Coronary artery (tissue), 2 donors: ENCODE data around the gene LRRC63.
"Not testable (repeated sequence)": the region's sequence is repeated elsewhere in the genome, so short reads cannot be mapped to it uniquely, and the experiment has no call there.

Experiments
- DNase-seq: peaks from one replicate; pipeline ENCODE4 v3.0.0-alpha.2; 2017; ENCODE audit warnings: low spot score
- H3K27ac ChIP-seq, 2 donors: fragments of 200-600 bp; sonication (generic); one replicate each; pipeline ENCODE4 v1.5.1; 2016 to 2019
- H3K4me3 ChIP-seq: fragments of 200-600 bp; sonication (generic); 2 replicates; pipeline ENCODE4 v1.5.1; 2016; ENCODE audit warnings: mild to moderate bottlenecking, moderate library complexity
- CTCF ChIP-seq: fragments of 200-600 bp; sonication (generic); IDR thresholded peaks from one replicate; pipeline ENCODE4 v1.5.1; 2019; ENCODE audit warnings: antibody characterized with exemption

LRRC63 gene

GRCh38 chr13:46207828-46208227 is 3.9 kb upstream of the LRRC63 start:
- Histone ChIP-seq H3K4me3 (no peak overlapping the region), H3K27ac (no peak overlapping the region)
- TF ChIP-seq CTCF = no peak
- DNase-seq = no peak

GRCh38 chr13:46210362-46211083 is 1.2 kb upstream of the LRRC63 start:
- Histone ChIP-seq H3K4me3 (peak overlapping the region; percentile 71), H3K27ac (no peak overlapping the region)
- no peak for DNase-seq
- TF ChIP-seq CTCF = no peak

GRCh38 chr13:46211116-46211482 is 629 bp upstream of the LRRC63 start:
- TF ChIP-seq CTCF = no peak
- no peak for DNase-seq
- Histone ChIP-seq H3K4me3 (peak overlapping the region; percentile 71), H3K27ac (no peak overlapping the region)

GRCh38 chr13:46213242-46213641 is 1.5 kb downstream of the LRRC63 start:
- Histone ChIP-seq H3K4me3 (no peak overlapping the region), H3K27ac (no peak overlapping the region)
- no peak for TF ChIP-seq CTCF
- DNase-seq = no peak

GRCh38 chr13:46214741-46215140 is 3.0 kb downstream of the LRRC63 start:
- H3K27ac ChIP-seq, DNase-seq, H3K4me3 ChIP-seq: not testable (repeated sequence)

- H3K27ac ChIP-seq, H3K4me3 ChIP-seq, DNase-seq: not testable (repeated sequence)
These were observed 8.5 kb downstream of the LRRC63 start for GRCh38 chr13:46220234-46220633.

- no peak for TF ChIP-seq CTCF
- no peak for DNase-seq
- Histone ChIP-seq H3K4me3 (no peak overlapping the region), H3K27ac (no peak overlapping the region)
These were observed 17.5 kb downstream of the LRRC63 start for GRCh38 chr13:46229251-46229650.

GRCh38 chr13:46232281-46232680 is 20.6 kb downstream of the LRRC63 start:
- Histone ChIP-seq H3K4me3 (no peak overlapping the region), H3K27ac (no peak overlapping the region)
- DNase-seq = no peak
- TF ChIP-seq CTCF = no peak
